SJSA1 (cell line): ENCODE results near the gene EWSR1. TPM values are rescaled to one million over a fixed set of nuclear protein-coding genes. Genes with fewer than 3 reads are reported as not detected.
A peak's percentile ranks its signal among the peaks of the same experiment; 100 is the strongest.

Source experiments
- DNase-seq, 2 experiments: peaks; one replicate each; pipeline ENCODE4 v3.0.0-alpha.2; 2015 to 2020; ENCODE audit warnings: low spot score in 2 of 2, low read depth in 1 of 2
- H3K27ac ChIP-seq: fragments of 250-450 bp; sonication (Bioruptor Pico); 2 replicates; pipeline ENCODE4 v1.5.1; 2020; ENCODE audit warnings: mild to moderate bottlenecking, moderate library complexity
- H3K27me3 ChIP-seq: fragments of 250-450 bp; sonication (Bioruptor Pico); replicated peaks from 2 replicates; pipeline ENCODE4 v1.5.1; 2020; ENCODE audit warnings: mild to moderate bottlenecking, moderate library complexity
- H3K36me3 ChIP-seq: fragments of 250-450 bp; sonication (Bioruptor Pico); 2 replicates; pipeline ENCODE4 v1.5.1; 2020; ENCODE audit warnings: mild to moderate bottlenecking
- H3K4me1 ChIP-seq: fragments of 250-450 bp; sonication (Bioruptor Pico); replicated peaks from 2 replicates; pipeline ENCODE4 v1.6.1; 2021; ENCODE audit warnings: mild to moderate bottlenecking
- H3K4me3 ChIP-seq: fragments of 250-450 bp; sonication (Bioruptor Pico); 2 replicates; pipeline ENCODE4 v1.5.1; 2020; ENCODE audit warnings: mild to moderate bottlenecking
- H3K9me3 ChIP-seq: fragments of 250-450 bp; sonication (Bioruptor Pico); replicated peaks from 2 replicates; pipeline ENCODE4 v1.5.1; 2020; ENCODE audit warnings: mild to moderate bottlenecking
- total RNA-seq: library from RNA; depleted of rRNA; stranded (reverse); fragments of >200 nt; shearing (Covaris generic); gene quantifications from 2 replicates; pipeline ENCODE4 v1.2.3, GENCODE V29; 2014

EWSR1 gene
- total RNA-seq, 1 experiment from 2014 or later = 297 TPM

GRCh38 chr22:29300467-29300806 lies 32.4 kb downstream of the EWSR1 start:
- Histone ChIP-seq H3K4me1 (no peaks in the 10 kb centered on the region), H3K4me3 (no peak overlapping the region), H3K27ac (no peak overlapping the region), H3K9me3 (no peaks in the 10 kb centered on the region), H3K36me3 (peaks cover 64% of the 10 kb centered on the region), H3K27me3 (no peaks in the 10 kb centered on the region)
- DNase-seq = no peak

- DNase-seq = no peak
- Histone ChIP-seq H3K4me1 (0 out of 2 replicates have a peak, but pooled peaks cover 2% of the 10 kb centered on the region), H3K36me3 (peaks cover 58% of the 10 kb centered on the region), H3K27ac (no peak overlapping the region), H3K27me3 (no peaks in the 10 kb centered on the region), H3K4me3 (no peak overlapping the region), H3K9me3 (no peaks in the 10 kb centered on the region)
Measured at GRCh38 chr22:29300807-29301601, 32.9 kb downstream of the EWSR1 start.

GRCh38 chr22:29301716-29302401 lies 33.8 kb downstream of the EWSR1 start:
- H3K36me3 ChIP-seq = peaks cover 49% of the 10 kb centered on the region
- H3K27ac ChIP-seq = no peak overlapping the region
- no peak overlapping the region for H3K4me3 ChIP-seq
- peaks cover 3% of the 10 kb centered on the region; the same call in 1 of the 2 replicates for H3K4me1 ChIP-seq
- no peaks in the 10 kb centered on the region for H3K9me3 ChIP-seq
- no peaks in the 10 kb centered on the region for H3K27me3 ChIP-seq
- DNase-seq = no peak

GRCh38 chr22:29302402-29302680 lies 34.3 kb downstream of the EWSR1 start:
- H3K36me3 ChIP-seq = peaks cover 47% of the 10 kb centered on the region
- H3K4me1 ChIP-seq = peaks cover 5% of the 10 kb centered on the region
- no peak overlapping the region for H3K27ac ChIP-seq
- no peaks in the 10 kb centered on the region for H3K27me3 ChIP-seq
- DNase-seq = no peak
- no peaks in the 10 kb centered on the region for H3K9me3 ChIP-seq
- no peak overlapping the region for H3K4me3 ChIP-seq

GRCh38 chr22:29302681-29303465 lies 34.8 kb downstream of the EWSR1 start:
- H3K4me3 ChIP-seq = no peak overlapping the region
- no peak for DNase-seq
- H3K27me3 ChIP-seq = no peaks in the 10 kb centered on the region

GRCh38 chr22:29305836-29306174 lies 37.7 kb downstream of the EWSR1 start:
- DNase-seq = no peak
- peaks cover 23% of the 10 kb centered on the region for H3K36me3 ChIP-seq
- H3K4me3 ChIP-seq = peak overlapping the region; percentile 68
- H3K27ac ChIP-seq = no peak overlapping the region
- H3K27me3 ChIP-seq = no peaks in the 10 kb centered on the region
- no peaks in the 10 kb centered on the region for H3K9me3 ChIP-seq
- H3K4me1 ChIP-seq = peaks cover 22% of the 10 kb centered on the region

More at GRCh38 chr22:29302681-29303465, 34.8 kb downstream of the EWSR1 start:
- H3K9me3 ChIP-seq = no peaks in the 10 kb centered on the region
- peaks cover 8% of the 10 kb centered on the region for H3K4me1 ChIP-seq
- peaks cover 42% of the 10 kb centered on the region for H3K36me3 ChIP-seq
- no peak overlapping the region for H3K27ac ChIP-seq

- H3K4me3 ChIP-seq = peak within 1 kb of the TSS; percentile 68
- peaks cover 27% of the 10 kb centered on the region for H3K4me1 ChIP-seq
- peak within 1 kb of the TSS; percentile 67 for H3K27ac ChIP-seq
- peak; percentile 82 to 89 for DNase-seq
- no peaks in the 10 kb centered on the region for H3K27me3 ChIP-seq
- H3K9me3 ChIP-seq = no peaks in the 10 kb centered on the region
- H3K36me3 ChIP-seq = peaks cover 18% of the 10 kb centered on the region
Measured at GRCh38 chr22:29306175-29306834, 38.2 kb downstream of the EWSR1 start, which contains the start of gene GAS2L1. GAS2L1 (plus strand) TSS chr22:29306650; CDS start chr22:29308106, 1,456 bp downstream.

- peak; percentile 81 for DNase-seq
- Histone ChIP-seq H3K4me3 (peak overlapping the region; percentile 68), H3K27ac (peak overlapping the region; percentile 67), H3K4me1 (peaks cover 30% of the 10 kb centered on the region), H3K27me3 (no peaks in the 10 kb centered on the region), H3K9me3 (no peaks in the 10 kb centered on the region), H3K36me3 (peaks cover 20% of the 10 kb centered on the region)
Measured at GRCh38 chr22:29306835-29307595, 38.9 kb downstream of the EWSR1 start.

GRCh38 chr22:29307596-29308147 lies 39.6 kb downstream of the EWSR1 start:
- Histone ChIP-seq H3K9me3 (no peaks in the 10 kb centered on the region), H3K27ac (peak overlapping the region; percentile 67; the same call in 1 of the 2 replicates), H3K36me3 (peaks cover 21% of the 10 kb centered on the region), H3K27me3 (no peaks in the 10 kb centered on the region), H3K4me3 (peak overlapping the region; percentile 68), H3K4me1 (peaks cover 30% of the 10 kb centered on the region)
- DNase-seq = no peak

GRCh38 chr22:29308148-29308790 lies 40.2 kb downstream of the EWSR1 start:
- H3K4me3 ChIP-seq = no peak overlapping the region; the same call in 1 of the 2 replicates
- H3K27ac ChIP-seq = no peak overlapping the region
- peaks cover 30% of the 10 kb centered on the region for H3K4me1 ChIP-seq
- H3K27me3 ChIP-seq = peaks cover 3% of the 10 kb centered on the region; the same call in 1 of the 2 replicates
- H3K36me3 ChIP-seq = peaks cover 21% of the 10 kb centered on the region
- H3K9me3 ChIP-seq = no peaks in the 10 kb centered on the region
- peak in 1 of 2 experiments; percentile 44 for DNase-seq

- peaks cover 21% of the 10 kb centered on the region for H3K36me3 ChIP-seq
- H3K27me3 ChIP-seq = peaks cover 8% of the 10 kb centered on the region
- H3K9me3 ChIP-seq = no peaks in the 10 kb centered on the region
- DNase-seq = peak in 1 of 2 experiments; percentile 42
- H3K27ac ChIP-seq = no peak overlapping the region
- peaks cover 30% of the 10 kb centered on the region for H3K4me1 ChIP-seq
- H3K4me3 ChIP-seq = no peak overlapping the region
Measured at GRCh38 chr22:29308791-29309262, 40.8 kb downstream of the EWSR1 start.

- Histone ChIP-seq H3K4me1 (peaks cover 30% of the 10 kb centered on the region), H3K4me3 (no peak overlapping the region)
- DNase-seq = peak in 1 of 2 experiments; percentile 45
Measured at GRCh38 chr22:29309332-29310064, 41.4 kb downstream of the EWSR1 start.

More at GRCh38 chr22:29309332-29310064, 41.4 kb downstream of the EWSR1 start:
- Histone ChIP-seq H3K9me3 (no peaks in the 10 kb centered on the region), H3K36me3 (peaks cover 21% of the 10 kb centered on the region), H3K27me3 (peaks cover 14% of the 10 kb centered on the region), H3K27ac (no peak overlapping the region)
